ENCODE measurements around the gene MRTFA. TPM values are rescaled to one million over a fixed set of nuclear protein-coding genes. Genes with fewer than 3 reads are reported as not detected.

MRTFA gene
- polyA plus RNA-seq, 2 donors = 10.7 to 16.5 TPM

GRCh38 chr22:40410731-40411505 is 225.6 kb downstream of the MRTFA start:
- Histone ChIP-seq H3K4me1 (ENCODE audit: control insufficient read depth in 2 of 2, insufficient read depth in 2 of 2, low read length in 1 of 2) (peaks cover 0 to 7% of the 10 kb centered on the region in 2 donors), H3K27me3 (ENCODE audit: control insufficient read depth in 1 of 2, insufficient read depth in 2 of 2, low read length in 2 of 2) (no peaks in the 10 kb centered on the region), H3K4me3 (ENCODE audit: low read depth in 1 of 2, low read length in 2 of 2) (no peak overlapping the region), H3K9me3 (ENCODE audit: control insufficient read depth in 2 of 2, insufficient read depth in 1 of 2, low read depth in 1 of 2, low read length in 1 of 2) (no peaks in the 10 kb centered on the region), H3K27ac (ENCODE audit: low read depth in 2 of 2, low read length in 1 of 2) (no peak overlapping the region), H3K36me3 (ENCODE audit: control insufficient read depth in 2 of 2, insufficient read depth in 2 of 2, low read length in 1 of 2) (peaks cover 33 to 53% of the 10 kb centered on the region in 2 donors)
- WGBS, 2 donors = 90 to 91% methylated on average over 13 of the region's 13 CpGs

- H3K27ac ChIP-seq (ENCODE audit: low read depth in 2 of 2, low read length in 1 of 2) = no peak overlapping the region
- H3K4me1 ChIP-seq (ENCODE audit: control insufficient read depth in 2 of 2, insufficient read depth in 2 of 2, low read length in 1 of 2) = peaks cover 0 to 7% of the 10 kb centered on the region in 2 donors
- no peaks in the 10 kb centered on the region for H3K9me3 ChIP-seq (ENCODE audit: control insufficient read depth in 2 of 2, insufficient read depth in 1 of 2, low read depth in 1 of 2, low read length in 1 of 2)
- no peaks in the 10 kb centered on the region for H3K27me3 ChIP-seq (ENCODE audit: control insufficient read depth in 1 of 2, insufficient read depth in 2 of 2, low read length in 2 of 2)
- peaks cover 39 to 57% of the 10 kb centered on the region in 2 donors for H3K36me3 ChIP-seq (ENCODE audit: control insufficient read depth in 2 of 2, insufficient read depth in 2 of 2, low read length in 1 of 2)
- H3K4me3 ChIP-seq (ENCODE audit: low read depth in 1 of 2, low read length in 2 of 2) = no peak overlapping the region
- WGBS, 2 donors = 50 to 62% methylated on average over 8 of the region's 8 CpGs
Observed at GRCh38 chr22:40410272-40410671, 226.2 kb downstream of the MRTFA start.

GRCh38 chr22:40409613-40410113 is 226.9 kb downstream of the MRTFA start:
- peaks cover 42 to 61% of the 10 kb centered on the region in 2 donors for H3K36me3 ChIP-seq (ENCODE audit: control insufficient read depth in 2 of 2, insufficient read depth in 2 of 2, low read length in 1 of 2)
- no peak overlapping the region for H3K27ac ChIP-seq (ENCODE audit: low read depth in 2 of 2, low read length in 1 of 2)
- WGBS, 2 donors = 90 to 92% methylated on average over 11 of the region's 11 CpGs

GRCh38 chr22:40408718-40409612 is 227.6 kb downstream of the MRTFA start:
- H3K9me3 ChIP-seq (ENCODE audit: control insufficient read depth in 2 of 2, insufficient read depth in 1 of 2, low read depth in 1 of 2, low read length in 1 of 2) = no peaks in the 10 kb centered on the region
- no peaks in the 10 kb centered on the region for H3K27me3 ChIP-seq (ENCODE audit: control insufficient read depth in 1 of 2, insufficient read depth in 2 of 2, low read length in 2 of 2)
- H3K4me3 ChIP-seq (ENCODE audit: low read depth in 1 of 2, low read length in 2 of 2) = no peak overlapping the region
- H3K36me3 ChIP-seq (ENCODE audit: control insufficient read depth in 2 of 2, insufficient read depth in 2 of 2, low read length in 1 of 2) = peaks cover 49 to 61% of the 10 kb centered on the region in 2 donors
- 87 to 88% methylated on average over 21 of the region's 21 CpGs for WGBS, 2 donors
- peaks cover 0 to 4% of the 10 kb centered on the region in 2 donors for H3K4me1 ChIP-seq (ENCODE audit: control insufficient read depth in 2 of 2, insufficient read depth in 2 of 2, low read length in 1 of 2)
- no peak overlapping the region for H3K27ac ChIP-seq (ENCODE audit: low read depth in 2 of 2, low read length in 1 of 2)

More at GRCh38 chr22:40409613-40410113, 226.9 kb downstream of the MRTFA start:
- Histone ChIP-seq H3K4me3 (ENCODE audit: low read depth in 1 of 2, low read length in 2 of 2) (no peak overlapping the region), H3K27me3 (ENCODE audit: control insufficient read depth in 1 of 2, insufficient read depth in 2 of 2, low read length in 2 of 2) (no peaks in the 10 kb centered on the region), H3K9me3 (ENCODE audit: control insufficient read depth in 2 of 2, insufficient read depth in 1 of 2, low read depth in 1 of 2, low read length in 1 of 2) (no peaks in the 10 kb centered on the region), H3K4me1 (ENCODE audit: control insufficient read depth in 2 of 2, insufficient read depth in 2 of 2, low read length in 1 of 2) (peaks cover 0 to 4% of the 10 kb centered on the region in 2 donors)

- WGBS, 2 donors = 69 to 81% methylated on average over 32 of the region's 32 CpGs
- Histone ChIP-seq H3K4me1 (ENCODE audit: control insufficient read depth in 2 of 2, insufficient read depth in 2 of 2, low read length in 1 of 2) (peaks cover 3 to 4% of the 10 kb centered on the region in 2 donors), H3K4me3 (ENCODE audit: low read depth in 1 of 2, low read length in 2 of 2) (no peak overlapping the region), H3K27me3 (ENCODE audit: control insufficient read depth in 1 of 2, insufficient read depth in 2 of 2, low read length in 2 of 2) (no peaks in the 10 kb centered on the region), H3K9me3 (ENCODE audit: control insufficient read depth in 2 of 2, insufficient read depth in 1 of 2, low read depth in 1 of 2, low read length in 1 of 2) (no peaks in the 10 kb centered on the region), H3K27ac (ENCODE audit: low read depth in 2 of 2, low read length in 1 of 2) (no peak overlapping the region), H3K36me3 (ENCODE audit: control insufficient read depth in 2 of 2, insufficient read depth in 2 of 2, low read length in 1 of 2) (peaks cover 49 to 61% of the 10 kb centered on the region in 2 donors)
Observed at GRCh38 chr22:40407831-40408717, 228.4 kb downstream of the MRTFA start.

- no peaks in the 10 kb centered on the region for H3K27me3 ChIP-seq (ENCODE audit: control insufficient read depth in 1 of 2, insufficient read depth in 2 of 2, low read length in 2 of 2)
- WGBS, 2 donors = 93 to 97% methylated on average over 37 of the region's 37 CpGs
- no peak overlapping the region for H3K27ac ChIP-seq (ENCODE audit: low read depth in 2 of 2, low read length in 1 of 2)
- H3K9me3 ChIP-seq (ENCODE audit: control insufficient read depth in 2 of 2, insufficient read depth in 1 of 2, low read depth in 1 of 2, low read length in 1 of 2) = no peaks in the 10 kb centered on the region
- H3K36me3 ChIP-seq (ENCODE audit: control insufficient read depth in 2 of 2, insufficient read depth in 2 of 2, low read length in 1 of 2) = peaks cover 50 to 61% of the 10 kb centered on the region in 2 donors
- peaks cover 3 to 4% of the 10 kb centered on the region in 2 donors for H3K4me1 ChIP-seq (ENCODE audit: control insufficient read depth in 2 of 2, insufficient read depth in 2 of 2, low read length in 1 of 2)
- no peak overlapping the region for H3K4me3 ChIP-seq (ENCODE audit: low read depth in 1 of 2, low read length in 2 of 2)
Observed at GRCh38 chr22:40407021-40407761, 229.3 kb downstream of the MRTFA start.

- no peak overlapping the region for H3K27ac ChIP-seq (ENCODE audit: low read depth in 2 of 2, low read length in 1 of 2)
- H3K36me3 ChIP-seq (ENCODE audit: control insufficient read depth in 2 of 2, insufficient read depth in 2 of 2, low read length in 1 of 2) = peaks cover 56 to 62% of the 10 kb centered on the region in 2 donors
- H3K27me3 ChIP-seq (ENCODE audit: control insufficient read depth in 1 of 2, insufficient read depth in 2 of 2, low read length in 2 of 2) = no peaks in the 10 kb centered on the region
- H3K9me3 ChIP-seq (ENCODE audit: control insufficient read depth in 2 of 2, insufficient read depth in 1 of 2, low read depth in 1 of 2, low read length in 1 of 2) = no peaks in the 10 kb centered on the region
- 94% methylated on average over 31 of the region's 31 CpGs for WGBS, 2 donors
- H3K4me1 ChIP-seq (ENCODE audit: control insufficient read depth in 2 of 2, insufficient read depth in 2 of 2, low read length in 1 of 2) = peaks cover 3 to 4% of the 10 kb centered on the region in 2 donors
- H3K4me3 ChIP-seq (ENCODE audit: low read depth in 1 of 2, low read length in 2 of 2) = no peak overlapping the region
Observed at GRCh38 chr22:40406063-40406890, 230.2 kb downstream of the MRTFA start.

Data from esophagus (tissue), 2 donors.